GM19438 (cell line): ENCODE data around the gene GNE.
"Not testable (repeated sequence)": the region's sequence is repeated elsewhere in the genome, so short reads cannot be mapped to it uniquely, and the experiment has no call there.

Experiments used
- ATAC-seq: cut with Tn5 transposase; IDR thresholded peaks from one replicate; pipeline ENCODE4 v1.9.1; 2021; ENCODE audit warnings: low read depth; ENCODE audit not compliant: unreplicated experiment

Gene GNE

DNA sequence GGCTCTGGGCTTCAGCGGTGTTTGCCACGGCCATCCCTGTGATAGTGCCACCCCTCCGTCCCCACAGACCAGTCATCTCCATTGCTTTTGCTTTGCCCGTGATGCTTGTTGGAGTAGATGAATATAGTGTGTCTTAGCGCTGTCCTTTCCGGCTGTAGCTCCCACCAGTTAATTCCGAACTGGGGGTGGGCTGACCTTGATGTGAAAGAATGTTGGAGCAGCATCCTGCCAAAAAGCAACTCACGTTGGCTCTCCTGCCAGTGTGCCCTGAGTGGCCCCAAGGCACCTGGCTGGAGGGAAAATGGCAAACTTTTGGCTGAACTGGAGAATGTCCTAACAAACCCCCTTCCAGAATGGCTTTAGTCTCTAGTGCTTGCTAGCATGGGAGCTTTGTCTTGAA, 47.5 kb downstream of the GNE start:
- ATAC-seq: no peak

GRCh38 chr9:36208521-36209253, 49.6 kb downstream of the GNE start:
- ATAC-seq: no peak

- ATAC-seq: no peak
These were observed 50.7 kb downstream of the GNE start for GRCh38 chr9:36207546-36208012.

DNA sequence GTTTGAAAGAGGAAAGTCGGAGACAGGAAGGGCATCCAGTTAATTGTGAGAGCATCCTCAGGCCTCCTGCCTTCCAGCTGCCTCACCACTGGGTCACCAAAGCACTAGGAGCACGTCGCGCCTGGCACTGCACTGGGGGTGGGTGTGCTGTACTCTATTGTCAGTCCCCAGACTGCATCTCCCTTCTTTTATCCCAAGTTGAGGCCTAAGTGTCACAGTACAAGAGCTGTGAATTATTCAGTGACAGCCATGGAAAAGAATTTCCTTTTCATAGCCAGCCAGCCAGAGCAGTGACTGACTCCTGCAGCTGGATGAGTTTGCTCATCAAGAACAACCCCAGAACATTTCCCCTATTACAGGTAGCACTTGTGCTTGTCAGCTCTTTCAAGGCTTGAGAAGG, 51.2 kb downstream of the GNE start:
- ATAC-seq: no peak

DNA sequence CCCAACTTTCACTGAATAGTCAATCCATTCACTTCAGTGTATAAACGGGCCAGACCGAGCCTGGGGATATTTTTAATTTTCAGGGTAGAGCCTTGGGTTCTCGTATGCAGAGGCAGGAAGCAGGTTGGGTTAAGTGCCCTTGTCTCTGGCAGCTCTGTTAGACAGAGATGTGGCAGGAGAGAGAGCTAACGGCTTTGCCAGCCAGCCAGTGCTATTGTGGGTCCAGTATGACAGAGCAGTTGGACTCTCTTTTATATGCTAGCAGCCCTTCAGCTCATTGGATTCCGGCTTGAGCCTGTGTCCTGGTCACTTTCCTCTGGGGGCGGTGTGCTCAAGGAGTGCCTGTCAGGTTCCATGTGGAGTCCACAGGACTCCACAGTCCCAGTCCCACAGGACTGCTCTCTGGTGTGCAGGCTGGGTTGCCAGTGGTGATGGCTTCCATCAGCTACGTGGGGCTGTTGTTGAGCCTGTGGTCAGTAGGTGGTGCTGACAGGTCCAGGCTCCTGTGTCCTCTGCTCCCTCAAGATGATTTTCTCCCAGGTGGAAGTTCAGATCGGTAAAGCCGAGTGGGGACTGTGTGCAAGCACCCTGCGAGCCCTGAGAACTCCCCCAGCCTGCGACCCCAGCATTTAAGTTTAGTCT, 53.2 kb downstream of the GNE start:
- ATAC-seq: no peak

- ATAC-seq: no peak
These were observed 63.8 kb downstream of the GNE start for GRCh38 chr9:36194326-36195000.

DNA sequence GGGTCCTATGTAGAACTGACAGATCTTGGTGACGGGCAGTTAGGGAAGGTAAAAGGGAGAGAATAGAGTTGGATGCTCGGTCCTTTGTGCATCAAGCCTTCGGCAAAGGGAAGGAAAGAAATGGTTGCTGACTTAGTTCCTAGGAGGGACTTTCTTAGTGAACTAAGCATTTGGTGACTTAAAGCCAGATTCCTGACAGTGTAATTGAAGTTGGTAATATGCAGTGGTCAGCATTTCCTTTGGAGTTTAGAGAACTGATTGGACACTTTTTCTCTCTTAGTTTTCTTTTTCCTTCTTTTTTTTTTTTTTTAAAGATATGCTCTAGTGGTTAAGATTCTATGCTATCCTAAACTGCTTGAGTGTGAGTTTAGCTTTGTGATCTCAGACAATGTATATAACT, 65.2 kb downstream of the GNE start:
- ATAC-seq: no peak

DNA sequence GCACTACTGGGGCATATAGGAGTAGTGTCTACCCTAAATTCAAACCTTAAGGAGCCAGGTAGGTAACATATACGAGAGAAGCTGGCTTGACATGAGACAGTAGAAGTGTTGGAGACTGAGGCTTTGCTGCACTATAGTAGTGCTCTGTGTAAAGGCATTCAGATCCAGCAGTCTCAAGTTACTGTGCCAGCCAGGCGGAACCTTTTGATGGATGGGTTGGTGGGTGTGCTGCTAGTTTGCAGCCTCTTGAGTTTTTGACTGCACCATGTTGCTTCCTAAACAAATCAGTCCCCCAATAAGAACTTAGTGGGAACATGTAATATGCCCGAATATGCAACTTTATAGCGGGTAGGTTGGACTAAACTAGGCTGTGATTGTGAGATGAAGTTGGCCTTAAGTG, 66.1 kb downstream of the GNE start:
- no peak for ATAC-seq

GRCh38 chr9:36191686-36192085, 66.6 kb downstream of the GNE start:
- no peak for ATAC-seq

DNA sequence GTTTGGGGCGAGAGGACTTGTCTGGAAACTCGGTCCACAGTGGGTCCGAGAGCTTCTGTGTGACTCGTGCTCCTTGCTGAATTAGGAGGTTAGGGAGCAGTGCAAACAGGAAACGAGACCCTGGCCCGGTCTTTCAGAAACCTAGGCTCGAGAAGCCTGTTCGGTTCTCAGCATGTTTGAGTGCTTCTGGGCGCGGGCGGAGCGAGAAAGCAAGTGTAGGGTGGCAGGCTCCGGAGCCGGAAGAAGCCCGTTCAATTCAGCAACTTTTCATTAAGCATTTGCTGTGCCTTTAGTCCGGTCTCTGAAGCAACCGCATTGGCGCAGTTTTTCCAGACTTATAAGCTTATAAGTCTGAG, 67.0 kb downstream of the GNE start:
- ATAC-seq: peak; percentile 18

DNA sequence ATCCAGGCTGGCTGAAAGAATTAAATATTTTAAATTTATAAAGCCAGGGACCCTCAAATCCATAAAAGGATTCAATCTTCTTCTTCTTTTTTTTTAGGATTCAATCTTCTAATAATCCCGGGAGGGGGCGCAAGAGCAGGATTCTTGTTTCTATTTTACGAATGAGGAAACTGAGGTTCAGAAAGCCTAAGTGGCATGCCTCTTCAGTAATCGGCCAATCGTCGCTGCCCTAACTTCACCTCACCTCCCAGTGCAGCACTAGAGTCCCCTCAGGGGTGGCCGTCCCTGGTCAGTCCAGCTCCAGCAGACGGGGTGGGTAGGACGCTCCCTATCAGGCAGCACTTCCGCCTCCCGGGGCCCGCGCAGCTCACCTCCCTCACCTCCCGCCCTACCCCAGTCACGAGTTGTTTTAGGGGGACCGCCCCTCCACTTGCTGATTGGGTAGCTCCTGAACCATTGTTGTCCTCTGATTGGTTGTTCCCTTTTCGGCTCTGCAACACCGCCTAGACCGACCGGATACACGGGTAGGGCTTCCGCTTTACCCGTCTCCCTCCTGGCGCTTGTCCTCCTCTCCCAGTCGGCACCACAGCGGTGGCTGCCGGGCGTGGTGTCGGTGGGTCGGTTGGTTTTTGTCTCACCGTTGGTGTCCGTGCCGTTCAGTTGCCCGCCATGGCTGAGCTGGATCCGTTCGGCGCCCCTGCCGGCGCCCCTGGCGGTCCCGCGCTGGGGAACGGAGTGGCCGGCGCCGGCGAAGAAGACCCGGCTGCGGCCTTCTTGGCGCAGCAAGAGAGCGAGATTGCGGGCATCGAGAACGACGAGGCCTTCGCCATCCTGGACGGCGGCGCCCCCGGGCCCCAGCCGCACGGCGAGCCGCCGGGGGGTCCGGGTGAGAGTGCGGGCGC, 67.6 kb downstream of the GNE start, which contains the start of gene CLTA:
Gene CLTA, plus strand, starts transcription at position 534 of the 902 bp plus-strand sequence. Its CDS starts 136 bp downstream, at position 670.
- peak; percentile 98 for ATAC-seq

DNA sequence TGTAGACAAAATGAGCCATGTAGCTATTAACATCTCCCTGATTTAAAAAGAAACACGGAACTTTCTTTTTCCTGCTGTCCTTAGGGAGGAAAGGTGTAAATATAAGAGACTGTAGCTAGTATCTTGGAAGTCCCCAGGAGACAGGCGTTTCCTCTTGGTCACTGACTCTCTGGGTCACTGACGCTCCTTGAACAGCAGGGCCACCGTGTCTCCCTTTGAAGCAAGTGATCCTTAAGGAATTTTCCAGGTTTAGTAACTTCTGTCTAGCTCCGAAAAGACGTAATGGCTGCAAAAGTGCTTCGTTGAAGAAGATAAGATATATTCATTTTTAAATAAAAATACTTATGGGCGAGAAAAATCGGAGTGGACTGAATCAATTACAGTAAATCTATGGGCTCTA, 68.3 kb downstream of the GNE start:
- no peak for ATAC-seq

DNA sequence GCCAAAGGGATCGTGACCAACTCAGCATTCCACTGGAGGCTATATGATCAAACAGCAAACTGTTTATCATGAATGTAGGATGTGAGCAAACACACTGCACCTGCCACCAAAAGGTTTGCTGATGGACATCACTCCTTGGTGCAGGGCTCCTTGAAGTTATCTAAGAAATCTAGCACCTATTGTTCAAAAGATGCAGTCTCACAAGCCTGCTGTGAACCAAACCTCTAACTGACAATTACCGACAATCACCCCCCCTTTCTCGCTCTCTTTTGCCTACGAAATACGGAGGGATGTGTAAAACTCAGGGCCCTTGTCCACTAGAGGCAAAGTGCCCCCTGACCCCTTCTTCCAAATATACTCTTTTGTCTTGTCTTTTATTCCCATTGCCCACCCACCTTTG, 70.0 kb downstream of the GNE start:
- no peak for ATAC-seq

- no peak for ATAC-seq
These were observed 70.8 kb downstream of the GNE start for GRCh38 chr9:36187414-36187813.

GRCh38 chr9:36180243-36180642, 78.0 kb downstream of the GNE start:
- ATAC-seq: not testable (repeated sequence)

DNA sequence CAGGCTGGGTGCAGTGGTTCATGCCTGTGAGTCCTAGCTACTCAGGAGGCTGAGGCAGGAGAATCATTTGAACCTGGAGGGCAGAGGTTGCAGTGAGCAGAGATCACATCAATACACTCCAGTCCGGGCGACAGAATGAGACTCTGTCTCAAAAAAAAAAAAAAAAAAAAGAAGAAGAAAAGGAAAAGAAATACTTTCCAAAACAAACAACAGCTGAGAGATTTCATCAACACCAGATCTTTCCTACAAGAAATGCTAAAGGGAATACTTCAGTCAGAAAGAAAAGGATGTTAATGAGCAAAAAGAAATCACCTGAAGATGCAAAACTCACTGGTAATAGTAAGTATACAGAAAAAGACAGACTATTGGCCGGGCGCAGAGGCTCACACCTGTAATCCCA, 80.7 kb downstream of the GNE start:
- no peak for ATAC-seq

DNA sequence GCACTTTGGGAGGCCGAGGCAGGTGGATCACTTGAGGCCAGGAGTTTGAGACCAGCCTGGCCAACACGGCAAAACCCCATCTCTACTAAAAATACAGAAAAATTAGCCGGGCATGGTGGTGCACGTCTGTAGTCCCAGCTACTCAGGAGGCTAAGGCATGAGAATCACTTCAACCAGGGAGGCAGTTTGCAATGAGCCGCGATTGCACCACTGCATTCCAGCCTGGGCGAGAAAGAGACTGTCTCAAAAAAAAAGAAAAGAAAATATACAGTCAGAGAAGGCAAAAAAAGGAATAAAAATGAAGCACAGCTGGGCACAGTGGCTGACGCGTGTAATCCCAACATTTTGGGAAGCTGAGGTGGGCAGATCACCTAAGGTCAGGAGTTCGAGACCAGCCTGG, 81.8 kb downstream of the GNE start:
- not testable (repeated sequence) for ATAC-seq

DNA sequence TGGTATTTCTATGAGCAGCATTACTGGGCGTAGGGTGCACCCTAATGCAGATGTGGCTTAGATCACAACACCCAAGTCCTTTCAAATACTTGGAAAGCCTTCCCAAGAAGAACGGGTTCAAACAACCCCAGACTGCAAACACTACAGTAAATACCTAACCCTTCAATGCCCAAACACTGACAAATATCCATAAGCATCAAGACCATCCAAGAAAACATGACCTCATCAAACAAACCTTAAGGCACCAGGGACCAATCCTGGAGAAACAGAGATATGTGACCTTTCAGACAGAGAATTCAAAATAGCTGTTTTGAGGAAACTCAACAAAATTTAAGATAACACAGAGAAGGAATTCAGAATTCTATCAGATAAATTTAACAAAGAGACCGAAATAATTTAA, 83.0 kb downstream of the GNE start:
- not testable (repeated sequence) for ATAC-seq

- ATAC-seq: no peak
These were observed 83.5 kb downstream of the GNE start for GRCh38 chr9:36174731-36175130.

DNA sequence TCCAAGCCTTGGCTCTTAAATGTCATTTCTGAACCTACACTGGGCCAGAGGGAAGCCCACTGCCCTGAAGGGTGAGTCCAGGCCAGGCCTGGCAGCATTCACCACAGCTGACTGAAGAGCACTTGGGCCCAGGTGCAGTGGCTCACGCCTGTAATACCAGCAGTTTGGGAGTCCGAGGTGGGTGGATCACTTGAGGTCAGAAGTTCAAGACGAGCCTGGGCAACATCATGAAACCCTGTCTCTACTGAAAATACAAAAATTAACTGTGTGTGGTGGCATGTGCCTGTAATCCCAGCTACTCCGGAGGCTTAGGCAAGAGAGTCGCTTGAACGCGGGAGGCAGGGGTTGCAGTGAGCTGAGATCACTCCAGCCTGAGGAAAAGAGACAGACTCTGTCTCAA, 84.0 kb downstream of the GNE start:
- no peak for ATAC-seq

- ATAC-seq: no peak
These were observed 84.4 kb downstream of the GNE start for GRCh38 chr9:36173861-36174260.
